GM06990 (cell line): ENCODE measurements around the gene DAPK1.
"Not testable (repeated sequence)": the region's sequence is repeated elsewhere in the genome, so short reads cannot be mapped to it uniquely, and the experiment has no call there.

Experiments
- DNase-seq: peaks from one replicate; pipeline ENCODE4 v3.0.0-alpha.2; 2011; ENCODE audit not compliant: insufficient read length; ENCODE audit errors: extremely low read depth
- H3K27me3 ChIP-seq: replicated peaks from 2 replicates; pipeline ENCODE4 v1.6.0; 2011; ENCODE audit warnings: low read length; ENCODE audit not compliant: control insufficient read depth, insufficient read depth
- H3K36me3 ChIP-seq: 2 replicates; pipeline ENCODE4 v1.5.1; 2011; ENCODE audit warnings: low read length; ENCODE audit not compliant: control insufficient read depth, insufficient read depth
- H3K4me3 ChIP-seq: replicated peaks from 2 replicates; pipeline ENCODE4 v1.5.1; 2011; ENCODE audit warnings: low read depth, mild to moderate bottlenecking, control low read depth, low read length
- CTCF ChIP-seq: IDR thresholded peaks from 2 replicates; pipeline ENCODE4 v1.5.1; 2011; ENCODE audit warnings: low read length, control low read depth, mild to moderate bottlenecking, inconsistent platforms; ENCODE audit not compliant: insufficient read depth, poor library complexity, severe bottlenecking

The DAPK1 gene

GRCh38 chr9:87546704-87547103 lies 49.0 kb downstream of the DAPK1 start:
- Histone ChIP-seq H3K4me3 (no peak overlapping the region), H3K36me3 (no peaks in the 10 kb centered on the region; the same call in none of the 2 replicates), H3K27me3 (no peaks in the 10 kb centered on the region)
- DNase-seq: no peak
- TF ChIP-seq CTCF: no peak

DNA sequence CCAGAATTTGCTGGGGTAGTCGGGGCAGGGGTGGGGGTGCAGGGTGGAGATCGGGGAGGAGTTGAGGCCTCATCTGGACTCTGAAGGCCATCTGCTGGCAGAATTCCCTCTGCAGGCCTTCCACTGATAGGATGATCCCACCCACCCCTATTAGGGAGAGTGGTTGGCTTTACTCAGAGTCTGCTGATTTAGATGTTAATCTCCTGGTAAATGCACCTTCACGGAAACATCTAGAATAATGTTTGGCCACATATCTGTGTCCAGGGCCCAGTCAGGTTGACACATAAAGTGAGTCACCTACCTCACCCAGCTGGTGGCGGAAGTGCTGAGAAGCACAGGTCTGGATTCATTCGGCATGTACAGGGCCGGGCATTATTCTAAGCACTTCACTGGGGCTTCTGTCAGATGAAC lies 50.0 kb downstream of the DAPK1 start:
- H3K4me3 ChIP-seq: no peak overlapping the region
- no peak for TF ChIP-seq CTCF
- H3K36me3 ChIP-seq: no peaks in the 10 kb centered on the region; the same call in none of the 2 replicates
- H3K27me3 ChIP-seq: no peaks in the 10 kb centered on the region
- DNase-seq: no peak

DNA sequence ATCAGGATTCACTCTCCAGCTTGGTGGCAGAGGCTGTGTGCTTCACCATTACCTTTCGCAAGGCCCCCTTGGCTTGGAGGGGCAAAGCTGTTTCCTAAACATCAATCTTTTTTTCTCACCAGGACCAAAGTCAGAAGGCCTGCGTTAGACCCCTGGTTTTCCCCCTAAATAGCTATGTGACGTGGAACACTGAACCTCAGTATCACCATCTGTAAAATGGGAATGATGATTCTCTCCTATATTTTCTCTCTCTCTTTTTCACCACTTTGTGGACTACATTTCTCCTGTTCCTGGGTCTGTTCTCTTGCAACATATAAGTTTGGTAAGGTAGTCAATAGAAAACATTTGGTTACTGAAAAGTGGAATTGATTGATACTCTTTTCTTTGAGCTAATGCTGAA lies 50.5 kb downstream of the DAPK1 start:
- no peak for TF ChIP-seq CTCF
- DNase-seq: no peak
- Histone ChIP-seq H3K4me3 (no peak overlapping the region), H3K27me3 (no peaks in the 10 kb centered on the region), H3K36me3 (no peaks in the 10 kb centered on the region; the same call in none of the 2 replicates)

DNA sequence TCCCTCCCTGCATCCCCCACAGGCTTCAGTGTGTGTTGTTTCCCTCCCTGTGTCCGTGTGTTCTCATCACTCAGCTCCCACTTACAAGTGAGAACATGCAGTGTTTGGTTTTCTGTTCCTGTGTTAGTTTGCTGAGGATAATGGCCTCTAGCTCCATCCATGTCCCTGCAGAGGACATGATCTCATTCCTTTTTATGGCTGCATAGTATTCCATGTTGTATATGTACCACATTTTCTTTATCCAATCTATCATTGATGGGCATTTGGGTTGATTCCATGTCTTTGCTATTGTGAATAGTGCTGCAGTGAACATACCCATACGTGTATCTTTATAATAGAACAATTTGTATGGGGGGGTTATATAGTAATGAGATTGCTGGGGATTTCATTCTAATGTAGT lies 51.4 kb downstream of the DAPK1 start:
- H3K36me3 ChIP-seq, DNase-seq, H3K27me3 ChIP-seq, H3K4me3 ChIP-seq: not testable (repeated sequence)

DNA sequence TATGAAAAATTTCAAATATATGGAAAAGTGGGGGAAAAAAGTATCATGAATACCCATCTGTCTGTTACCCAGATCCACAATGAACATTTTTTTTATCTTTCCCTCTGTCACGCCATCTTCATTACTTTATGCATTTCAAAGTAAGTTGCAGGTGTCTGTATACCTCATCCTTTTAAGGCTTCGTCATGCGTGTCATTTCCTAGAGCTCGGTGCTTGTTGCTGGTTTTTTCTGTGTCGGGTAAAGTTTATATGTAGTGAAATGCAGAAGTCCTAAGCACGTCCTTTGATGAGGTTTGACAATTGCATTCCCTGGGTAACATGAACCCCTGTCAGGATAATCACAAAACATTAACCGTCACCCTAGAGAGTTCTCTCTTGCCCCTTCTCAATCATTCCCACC lies 52.1 kb downstream of the DAPK1 start:
- H3K4me3 ChIP-seq: no peak overlapping the region
- H3K27me3 ChIP-seq: no peaks in the 10 kb centered on the region
- H3K36me3 ChIP-seq: no peaks in the 10 kb centered on the region; the same call in none of the 2 replicates
- TF ChIP-seq CTCF: no peak
- DNase-seq: no peak

DNA sequence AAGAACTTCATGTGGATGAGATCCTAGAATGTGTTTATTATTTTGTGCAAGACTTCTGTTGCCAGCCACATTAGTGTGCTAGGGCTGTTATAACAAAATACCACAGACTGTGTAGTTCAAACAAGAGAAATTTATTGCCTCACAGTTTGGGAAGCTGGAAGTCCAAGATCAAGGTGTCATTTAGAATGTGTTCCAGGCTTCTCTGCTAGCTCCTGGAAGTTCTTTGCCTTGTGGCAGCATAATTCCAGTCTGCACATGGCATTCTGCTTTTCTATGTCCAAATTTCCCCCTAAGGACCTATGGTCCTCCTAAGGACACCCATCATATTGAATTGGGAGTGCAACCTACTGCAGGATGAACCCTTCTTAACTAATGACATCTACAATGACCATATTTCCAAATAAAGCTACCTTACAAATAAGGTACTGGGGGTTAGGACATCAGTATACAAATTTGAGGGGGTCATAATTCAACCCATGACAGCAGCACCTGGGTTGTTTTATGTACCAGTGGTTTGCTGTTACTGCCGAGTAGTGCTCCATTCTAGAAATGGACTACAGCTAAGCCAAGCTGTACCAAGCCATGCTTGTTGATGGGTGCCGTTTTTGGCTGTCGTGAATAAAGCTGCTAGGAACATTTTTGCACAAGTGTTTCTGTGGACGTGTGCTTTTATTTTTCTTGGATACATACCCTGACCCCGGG lies 52.7 kb downstream of the DAPK1 start:
- Histone ChIP-seq H3K36me3 (no peaks in the 10 kb centered on the region; the same call in none of the 2 replicates), H3K4me3 (no peak overlapping the region), H3K27me3 (no peaks in the 10 kb centered on the region)
- no peak for TF ChIP-seq CTCF
- no peak for DNase-seq
